ENCODE data around the gene SLC13A2. TPM values are rescaled to one million over a fixed set of nuclear protein-coding genes. Genes with fewer than 3 reads are reported as not detected.
A peak's percentile ranks its signal among the peaks of the same experiment; 100 is the strongest.

The SLC13A2 gene
- total and polyA plus RNA-seq, 7 donors, result under 0.01 to 29.1 (median 9.9) TPM; not detected in 3

GRCh38 chr17:28492352-28493310 is 19.2 kb downstream of the SLC13A2 start:
- no peaks in the 10 kb centered on the region for H3K9me3 ChIP-seq
- intact Hi-C loops (cut with DNase I), result no loop called here
- H3K27ac ChIP-seq, result no peak overlapping the region
- H3K27me3 ChIP-seq, result peaks cover 0 to 8% (median 0%) of the 10 kb centered on the region in 3 donors
- no peak for TF ChIP-seq EP300 (IDR thresholded peaks at IDR 0.05)
- no peak for TF ChIP-seq POLR2A (IDR thresholded peaks at IDR 0.05)
- TF ChIP-seq CTCF (IDR thresholded peaks at IDR 0.05), result no peak
- no peak for TF ChIP-seq POLR2AphosphoS5 (IDR thresholded peaks at IDR 0.05)
- H3K4me1 ChIP-seq, result no peaks in the 10 kb centered on the region
- WGBS, 2 donors, result 74 to 86% methylated on average over 4 of the region's 4 CpGs
- no peak for DNase-seq
- no peaks in the 10 kb centered on the region for H3K36me3 ChIP-seq
- no peak overlapping the region for H3K4me3 ChIP-seq

GRCh38 chr17:28493460-28493859 is 20.0 kb downstream of the SLC13A2 start:
- Histone ChIP-seq H3K27ac (no peak overlapping the region), H3K27me3 (peaks cover 0 to 8% (median 0%) of the 10 kb centered on the region in 3 donors), H3K36me3 (no peaks in the 10 kb centered on the region), H3K4me3 (no peak overlapping the region), H3K9me3 (no peaks in the 10 kb centered on the region), H3K4me1 (no peaks in the 10 kb centered on the region)
- no peak for DNase-seq
- intact Hi-C loops (cut with DNase I), result no loop called here
- TF ChIP-seq POLR2A (IDR thresholded peaks at IDR 0.05) (no peak), POLR2AphosphoS5 (IDR thresholded peaks at IDR 0.05) (no peak)
- 68 to 82% methylated on average over 9 of the region's 9 CpGs for WGBS, 2 donors

GRCh38 chr17:28494445-28495188 is 21.2 kb downstream of the SLC13A2 start:
- Histone ChIP-seq H3K27me3 (peaks cover 0 to 8% (median 0%) of the 10 kb centered on the region in 3 donors), H3K9me3 (no peaks in the 10 kb centered on the region), H3K4me3 (no peak overlapping the region), H3K36me3 (no peaks in the 10 kb centered on the region), H3K4me1 (no peaks in the 10 kb centered on the region), H3K27ac (no peak overlapping the region)
- TF ChIP-seq EP300 (IDR thresholded peaks at IDR 0.05), result no peak
- peak; percentile 59 to 78 (median 72) for TF ChIP-seq CTCF (IDR thresholded peaks at IDR 0.05)
- WGBS, 2 donors, result 45 to 46% methylated on average over 15 of the region's 15 CpGs
- peak; percentile 75 for DNase-seq
- intact Hi-C loops (cut with DNase I), result loop anchor here (1.0 kb wide), 1 partner anchor 119 kb away; no protein-coding TSS in a partner anchor

- Histone ChIP-seq H3K36me3 (no peaks in the 10 kb centered on the region), H3K27me3 (peaks cover 0 to 8% (median 0%) of the 10 kb centered on the region in 3 donors), H3K4me1 (no peaks in the 10 kb centered on the region), H3K4me3 (no peak overlapping the region), H3K9me3 (no peaks in the 10 kb centered on the region), H3K27ac (no peak overlapping the region)
- DNase-seq, result no peak
- intact Hi-C loops (cut with DNase I), result no loop called here
- TF ChIP-seq CTCF (IDR thresholded peaks at IDR 0.05), result no peak
- no peak for TF ChIP-seq EP300 (IDR thresholded peaks at IDR 0.05)
- no peak for TF ChIP-seq POLR2A (IDR thresholded peaks at IDR 0.05)
- TF ChIP-seq POLR2AphosphoS5 (IDR thresholded peaks at IDR 0.05), result no peak
- 93 to 96% methylated on average over 8 of the region's 8 CpGs for WGBS, 2 donors
Measured at GRCh38 chr17:28495635-28496034, 22.2 kb downstream of the SLC13A2 start.

- H3K36me3 ChIP-seq, result no peaks in the 10 kb centered on the region
- H3K27me3 ChIP-seq, result peaks cover 0 to 8% (median 0%) of the 10 kb centered on the region in 3 donors
- 14 to 54% methylated on average over 9 of the region's 9 CpGs for WGBS, 2 donors
- no peak overlapping the region for H3K27ac ChIP-seq
- H3K9me3 ChIP-seq, result no peaks in the 10 kb centered on the region
- H3K4me3 ChIP-seq, result no peak overlapping the region
- no peaks in the 10 kb centered on the region for H3K4me1 ChIP-seq
- DNase-seq, result no peak
- TF ChIP-seq POLR2A (IDR thresholded peaks at IDR 0.05), result no peak
- TF ChIP-seq CTCF (IDR thresholded peaks at IDR 0.05), result no peak
- intact Hi-C loops (cut with DNase I), result no loop called here
Measured at GRCh38 chr17:28497931-28498330, 24.5 kb downstream of the SLC13A2 start.

All from sigmoid colon (tissue), 7 donors.